RWPE1 (cell line): ENCODE measurements around the gene HPSE.

ENCODE experiments used
- CTCF ChIA-PET: fragments of 350-600 bp; sonication (Branson Sonifier 250); formaldehyde crosslinking; extraction: SDS; loops from one replicate; lab custom pipeline; 2021; lab: Yijun Ruan, JAX
- POLR2A ChIA-PET: fragments of 400-600 bp; formaldehyde crosslinking; extraction: SDS; loops from one replicate; lab custom pipeline; 2020; ENCODE audit warnings: antibody characterized with exemption; ENCODE audit not compliant: low non-redundant PET; lab: Yijun Ruan, JAX
- DNase-seq: peaks from one replicate; pipeline ENCODE4 v3.0.0; 2012; ENCODE audit warnings: low spot score
- H3K27ac ChIP-seq: fragments of 450-650 bp; 2 replicates; pipeline ENCODE4 v1.5.1; 2017
- CTCF ChIP-seq: fragments of 450-650 bp; conservative IDR thresholded peaks from 2 replicates; pipeline ENCODE4 v1.5.1; 2017; ENCODE audit warnings: low read depth, mild to moderate bottlenecking

Gene HPSE

GRCh38 chr4:83257811-83258210 lies 76.8 kb downstream of the HPSE start:
- ChIA-PET POLR2A (no interaction called here), CTCF (interaction anchor here (0.6 kb wide), 1 partner anchor 288 kb away, joined by 3 read pairs; no protein-coding TSS in a partner anchor)
- no peak for DNase-seq
- peak overlapping the region; percentile 97 for H3K27ac ChIP-seq
- TF ChIP-seq CTCF = no peak

GRCh38 chr4:83255584-83255983 lies 79.1 kb downstream of the HPSE start:
- TF ChIP-seq CTCF = no peak
- peak; percentile 73 for DNase-seq
- peak overlapping the region; percentile 97 for H3K27ac ChIP-seq
- ChIA-PET CTCF (no interaction called here), POLR2A (no interaction called here)

GRCh38 chr4:83252782-83253405 lies 81.8 kb downstream of the HPSE start:
- peak; percentile 18 for DNase-seq
- TF ChIP-seq CTCF = peak; percentile 40
- no peak overlapping the region for H3K27ac ChIP-seq
- CTCF ChIA-PET = interaction anchor here (0.5 kb wide), 2 partner anchors 29 to 1326 kb away, joined by 3 read pairs; no protein-coding TSS in a partner anchor
- POLR2A ChIA-PET = no interaction called here

- H3K27ac ChIP-seq = no peak overlapping the region
- TF ChIP-seq CTCF = no peak
- POLR2A ChIA-PET = no interaction called here
- DNase-seq = no peak
- CTCF ChIA-PET = interaction anchor here (1.1 kb wide), 1 partner anchor 11 kb away, joined by 3 read pairs; no protein-coding TSS in a partner anchor
Observed at GRCh38 chr4:83251447-83251830, 83.2 kb downstream of the HPSE start.

- POLR2A ChIA-PET = interaction anchor here (0.5 kb wide), 1 partner anchor 141 kb away, joined by 3 read pairs; no protein-coding TSS in a partner anchor
- H3K27ac ChIP-seq = no peak overlapping the region
- CTCF ChIA-PET = no interaction called here
- no peak for DNase-seq
- no peak for TF ChIP-seq CTCF
Observed at GRCh38 chr4:83250687-83251446, 83.8 kb downstream of the HPSE start.

- no peak for TF ChIP-seq CTCF
- peak; percentile 50 for DNase-seq
Observed at GRCh38 chr4:83248486-83248885, 86.2 kb downstream of the HPSE start.

More at GRCh38 chr4:83248486-83248885, 86.2 kb downstream of the HPSE start:
- peak overlapping the region; percentile 3; the same call in 1 of the 2 replicates for H3K27ac ChIP-seq
- CTCF ChIA-PET = interaction anchor here (0.9 kb wide), 1 partner anchor 34 kb away, joined by 4 read pairs; no protein-coding TSS in a partner anchor
- POLR2A ChIA-PET = no interaction called here
